Stimulated activated CD8-positive, alpha-beta memory T cell treated with anti-CD3 and anti-CD28 coated beads, Interleukin-2, amount 100 ng/mL, for 1 hour (primary cell): Measurements from ENCODE around the gene RAB24.
"Not testable (repeated sequence)": the region's sequence is repeated elsewhere in the genome, so short reads cannot be mapped to it uniquely, and the experiment has no call there.

ENCODE experiments used
- DNase-seq, 2 donors: peaks; one replicate each; pipeline ENCODE4 v3.0.0-alpha.2; 2020; ENCODE audit warnings: low read depth in 2 of 2

Gene RAB24

DNA sequence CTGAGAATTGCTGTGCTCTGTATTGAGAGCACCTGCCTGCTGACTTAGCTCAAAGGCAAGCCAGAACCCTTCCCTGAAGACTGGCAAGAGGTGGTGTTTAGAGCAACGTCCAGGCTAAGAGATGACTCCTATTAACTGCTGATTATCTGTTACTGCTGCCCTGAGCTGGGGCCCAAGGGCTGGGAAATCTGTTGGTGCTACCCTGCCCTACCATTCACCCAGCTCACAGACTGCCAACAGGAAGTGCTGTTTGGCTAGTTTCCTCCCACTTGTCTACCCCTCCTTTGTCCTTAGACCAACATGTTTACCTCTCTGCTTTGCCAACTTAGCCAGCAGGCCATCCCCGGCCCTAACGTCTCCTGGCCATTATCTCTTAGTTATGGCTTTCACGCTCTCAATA lies 6.9 kb downstream of the RAB24 start:
- DNase-seq, result no peak

DNA sequence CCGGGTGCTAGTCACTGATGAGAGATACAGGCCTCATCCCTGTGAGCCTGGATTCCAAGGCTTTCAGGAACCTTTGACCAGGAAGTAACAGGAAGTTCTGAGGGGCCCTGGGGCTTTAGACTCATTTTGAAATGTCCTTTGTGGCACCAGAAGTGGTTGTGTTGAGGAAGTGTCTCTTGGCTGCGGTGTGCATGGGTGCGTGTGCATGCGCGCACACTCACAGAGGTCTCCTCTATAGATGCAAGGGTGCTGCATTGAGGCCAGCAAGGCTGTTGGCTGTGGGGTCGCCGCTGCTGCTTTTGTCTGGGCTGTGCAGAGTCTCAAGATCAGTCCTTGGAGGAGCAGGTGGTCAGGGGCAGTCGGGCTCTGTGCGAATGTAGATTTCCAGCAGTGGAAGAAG lies 7.6 kb downstream of the RAB24 start:
- DNase-seq, result no peak

DNA sequence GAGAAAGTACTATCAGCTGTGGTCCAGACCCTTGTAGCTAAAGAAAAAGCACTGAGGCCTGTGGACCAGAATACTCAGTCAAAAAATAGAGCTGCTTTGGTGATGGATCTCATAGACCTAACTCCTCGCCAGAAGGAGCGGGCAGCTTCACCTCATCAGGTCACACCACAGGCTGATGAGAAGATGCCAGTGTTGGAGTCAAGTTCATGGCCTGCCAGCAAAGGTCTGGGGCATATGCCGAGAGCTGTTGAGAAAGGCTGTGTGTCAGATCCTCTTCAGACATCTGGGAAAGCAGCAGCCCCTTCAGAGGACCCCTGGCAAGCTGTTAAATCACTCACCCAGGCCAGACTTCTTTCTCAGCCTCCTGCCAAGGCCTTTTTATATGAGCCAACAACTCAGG lies 8.9 kb downstream of the RAB24 start:
- DNase-seq, result no peak

DNA sequence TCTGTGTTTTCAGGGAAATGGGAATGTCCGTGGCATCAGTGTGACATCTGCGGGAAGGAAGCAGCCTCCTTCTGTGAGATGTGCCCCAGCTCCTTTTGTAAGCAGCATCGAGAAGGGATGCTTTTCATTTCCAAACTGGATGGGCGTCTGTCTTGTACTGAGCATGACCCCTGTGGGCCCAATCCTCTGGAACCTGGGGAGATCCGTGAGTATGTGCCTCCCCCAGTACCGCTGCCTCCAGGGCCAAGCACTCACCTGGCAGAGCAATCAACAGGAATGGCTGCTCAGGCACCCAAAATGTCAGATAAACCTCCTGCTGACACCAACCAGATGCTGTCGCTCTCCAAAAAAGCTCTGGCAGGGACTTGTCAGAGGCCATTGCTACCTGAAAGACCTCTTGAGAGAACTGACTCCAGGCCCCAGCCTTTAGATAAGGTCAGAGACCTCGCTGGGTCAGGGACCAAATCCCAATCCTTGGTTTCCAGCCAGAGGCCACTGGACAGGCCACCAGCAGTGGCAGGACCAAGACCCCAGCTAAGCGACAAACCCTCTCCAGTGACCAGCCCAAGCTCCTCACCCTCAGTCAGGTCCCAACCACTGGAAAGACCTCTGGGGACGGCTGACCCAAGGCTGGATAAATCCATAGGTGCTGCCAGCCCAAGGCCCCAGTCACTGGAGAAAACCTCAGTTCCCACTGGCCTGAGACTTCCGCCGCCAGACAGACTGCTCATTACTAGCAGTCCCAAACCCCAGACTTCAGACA lies 9.5 kb downstream of the RAB24 start:
- DNase-seq, result no peak

DNA sequence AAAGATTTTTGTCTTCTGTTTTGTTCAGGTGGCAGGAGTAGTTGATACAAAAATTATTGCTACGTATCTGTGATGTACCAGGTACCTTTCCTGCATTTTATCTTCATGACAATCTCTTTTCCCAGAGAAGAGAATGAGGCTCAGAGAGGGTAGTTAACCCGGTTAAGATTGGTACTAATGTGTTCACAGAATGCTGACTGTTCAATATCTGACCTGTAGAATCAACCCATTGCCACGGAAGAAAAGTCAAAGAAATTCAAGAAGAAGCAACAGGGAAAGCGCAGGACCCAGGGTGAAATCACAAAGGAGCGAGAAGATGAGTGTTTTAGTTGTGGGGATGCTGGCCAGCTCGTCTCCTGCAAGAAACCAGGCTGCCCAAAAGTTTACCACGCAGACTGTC lies 11.8 kb downstream of the RAB24 start:
- DNase-seq, result no peak

DNA sequence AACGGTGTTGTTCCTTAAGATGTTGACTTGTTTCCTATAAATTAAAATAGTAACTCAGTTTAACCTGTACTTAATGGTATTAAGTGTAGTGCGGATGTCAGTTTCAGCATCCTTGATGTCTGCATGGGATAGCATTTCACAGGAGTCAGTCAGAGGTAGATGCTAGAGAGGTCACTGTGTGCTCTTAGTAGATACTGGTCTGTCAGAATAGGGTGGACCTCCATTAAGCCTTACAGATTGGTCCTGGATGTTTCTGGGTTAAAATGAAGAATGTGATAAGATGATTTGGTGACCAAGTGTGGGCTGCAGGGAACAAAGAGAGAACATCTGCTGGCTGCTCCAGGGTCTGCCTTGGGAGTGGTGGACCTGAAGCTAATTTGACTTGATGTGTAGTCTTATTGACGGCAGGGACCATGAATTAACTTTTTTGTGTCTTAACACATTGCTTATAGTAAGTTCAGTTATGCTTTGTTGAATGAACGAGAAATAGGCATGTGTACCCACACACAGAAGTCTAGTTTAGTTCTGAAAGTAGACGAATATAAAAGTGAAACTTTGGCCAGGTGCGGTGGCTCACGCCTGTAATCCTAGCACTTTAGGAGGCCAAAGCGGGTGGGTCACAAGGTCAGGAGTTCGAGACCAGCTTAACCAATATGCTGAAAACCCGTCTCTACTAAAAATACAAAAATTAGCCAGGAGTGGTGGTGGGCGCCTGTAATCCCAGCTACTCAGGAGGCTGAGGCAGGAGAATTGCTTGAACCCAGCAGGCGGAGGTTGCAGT lies 12.5 kb downstream of the RAB24 start:
- DNase-seq, result no peak

DNA sequence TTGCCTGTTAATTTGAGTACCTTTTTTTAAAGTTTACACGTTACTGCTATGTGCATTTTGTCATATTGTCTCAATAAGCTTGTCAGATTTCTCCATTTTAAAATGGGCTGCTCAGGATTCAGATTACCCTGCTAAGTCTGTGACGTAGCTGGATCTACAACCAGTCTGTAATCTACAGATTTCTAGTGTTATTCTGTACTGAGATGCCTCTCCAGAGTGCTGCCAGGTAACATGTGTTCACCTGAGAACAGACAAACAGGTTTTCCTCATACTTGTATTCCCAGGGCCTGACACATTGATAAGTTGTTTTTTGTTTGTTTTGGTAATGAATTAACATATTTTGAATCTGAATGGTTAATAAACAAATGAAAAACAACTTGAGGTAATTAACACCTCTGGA lies 15.3 kb downstream of the RAB24 start:
- DNase-seq, result no peak

DNA sequence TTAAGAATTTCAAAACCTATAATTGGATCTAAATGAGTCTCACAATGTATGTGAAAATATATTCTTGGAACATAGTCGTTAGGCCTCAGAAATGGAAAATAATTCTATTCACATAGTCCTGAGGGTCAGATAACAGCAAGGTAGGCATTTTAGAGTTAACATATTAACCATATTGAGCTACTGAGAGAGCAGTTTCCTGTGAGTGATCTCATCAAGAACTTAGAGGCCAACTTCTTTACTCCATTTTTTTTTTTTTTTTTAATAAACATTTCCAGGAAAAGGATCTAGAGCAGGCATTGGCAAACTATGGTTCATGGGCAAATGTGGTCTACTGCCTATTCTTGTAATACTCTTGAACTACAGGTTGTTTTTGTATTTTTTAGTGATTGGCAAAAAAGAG lies 26.6 kb downstream of the RAB24 start:
- no peak for DNase-seq

DNA sequence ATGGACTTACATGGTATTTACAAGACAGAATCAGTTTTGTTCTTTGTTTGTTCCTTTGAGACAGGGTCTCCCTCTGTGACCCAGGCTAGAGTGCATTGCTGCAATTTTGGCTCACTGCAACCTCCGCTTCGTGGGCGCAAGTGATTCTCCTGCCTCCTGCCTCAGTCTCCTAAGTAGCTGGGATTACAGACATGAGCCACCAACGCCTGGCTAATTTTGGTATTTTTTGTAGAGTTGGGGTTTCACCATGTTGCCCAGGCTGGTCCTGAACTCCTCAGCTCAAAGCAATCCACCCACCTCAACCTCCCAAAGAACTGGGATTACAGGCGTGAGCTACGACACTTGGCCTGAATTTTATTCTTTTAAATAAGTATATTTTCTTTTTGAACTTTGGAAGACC lies 27.6 kb downstream of the RAB24 start:
- DNase-seq, result no peak

DNA sequence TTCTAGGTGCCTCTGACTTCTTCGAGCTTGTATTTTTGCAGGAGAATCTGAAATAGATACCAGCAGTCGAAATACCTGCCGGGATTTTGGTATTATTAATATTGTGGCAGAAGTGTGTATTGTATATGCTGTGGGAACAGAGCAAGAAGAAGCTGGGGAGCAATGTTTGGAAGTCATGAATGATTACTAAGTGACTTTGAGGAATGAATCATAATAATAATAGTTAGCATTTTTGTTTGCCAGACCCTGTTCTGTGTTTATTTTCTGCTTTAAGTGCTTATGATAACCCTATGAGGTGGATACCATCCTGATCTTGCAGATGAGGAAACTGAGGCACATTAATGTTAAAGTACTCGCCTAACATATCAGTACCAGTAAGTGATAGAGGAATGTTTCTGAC lies 32.4 kb downstream of the RAB24 start:
- no peak for DNase-seq

DNA sequence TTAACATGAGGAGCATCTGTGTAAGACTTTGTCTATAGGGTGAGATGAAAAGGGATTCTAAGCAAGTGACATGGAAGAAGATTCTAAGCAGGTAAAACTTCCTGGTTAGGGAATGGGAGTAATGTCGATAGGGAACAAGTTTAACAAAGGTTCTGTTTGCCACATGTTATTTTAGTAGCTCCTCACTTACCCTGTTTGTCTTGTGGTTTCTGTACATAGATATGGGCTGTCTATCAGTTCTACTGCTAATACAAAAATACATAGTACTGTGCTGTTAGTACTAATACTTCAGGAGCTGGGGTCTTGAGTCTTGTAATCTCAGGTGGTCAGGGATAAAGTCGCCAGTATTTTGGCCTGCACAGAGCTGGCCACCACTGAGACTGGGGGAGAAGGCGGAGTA lies 32.9 kb downstream of the RAB24 start:
- DNase-seq, result no peak

DNA sequence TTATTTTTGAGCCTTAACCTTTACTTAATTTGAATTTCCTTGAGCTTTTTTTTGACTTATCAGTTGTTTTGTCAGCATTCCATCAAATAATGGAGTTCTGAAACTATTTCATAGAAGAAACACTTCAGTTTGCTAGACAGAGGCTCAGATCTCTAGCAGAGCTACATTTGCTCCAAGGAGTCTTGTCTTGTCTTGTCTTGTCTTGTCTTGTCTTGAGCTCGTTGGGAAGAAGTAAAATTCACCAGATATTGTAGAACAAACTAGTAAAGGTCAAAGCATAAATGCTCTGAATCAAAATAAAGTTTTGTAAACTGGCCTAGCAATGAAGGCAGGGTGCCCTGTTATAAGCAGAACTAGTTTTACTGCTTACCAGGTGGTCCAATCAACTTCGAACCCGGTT lies 33.5 kb downstream of the RAB24 start:
- DNase-seq, result no peak

DNA sequence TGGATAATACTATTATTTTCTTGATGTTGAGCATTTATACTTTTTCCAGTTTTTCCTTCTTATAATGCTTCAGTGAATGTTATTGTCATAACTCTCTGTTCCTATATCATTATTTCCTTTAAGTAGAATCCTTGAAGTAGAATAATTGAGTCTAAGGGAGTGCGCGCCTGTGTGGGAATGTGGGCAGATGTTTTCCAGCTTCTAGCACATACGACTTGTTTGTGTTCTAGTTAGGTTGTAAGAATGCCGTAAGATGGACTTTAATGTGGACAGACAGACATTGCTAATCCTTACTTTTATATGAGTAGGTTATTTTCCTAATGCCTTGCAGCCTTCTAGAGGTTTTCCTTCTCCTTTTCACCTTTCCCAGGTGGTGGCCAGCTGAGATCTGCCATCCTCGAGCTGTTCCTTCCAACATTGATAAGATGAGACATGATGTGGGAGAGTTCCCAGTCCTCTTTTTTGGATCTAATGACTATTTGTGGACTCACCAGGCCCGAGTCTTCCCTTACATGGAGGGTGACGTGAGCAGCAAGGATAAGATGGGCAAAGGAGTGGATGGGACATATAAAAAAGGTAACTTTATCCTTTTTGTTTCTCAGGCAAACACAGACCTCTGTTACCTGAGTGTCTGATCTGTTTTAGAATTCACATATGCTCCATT lies 34.2 kb downstream of the RAB24 start:
- no peak for DNase-seq

DNA sequence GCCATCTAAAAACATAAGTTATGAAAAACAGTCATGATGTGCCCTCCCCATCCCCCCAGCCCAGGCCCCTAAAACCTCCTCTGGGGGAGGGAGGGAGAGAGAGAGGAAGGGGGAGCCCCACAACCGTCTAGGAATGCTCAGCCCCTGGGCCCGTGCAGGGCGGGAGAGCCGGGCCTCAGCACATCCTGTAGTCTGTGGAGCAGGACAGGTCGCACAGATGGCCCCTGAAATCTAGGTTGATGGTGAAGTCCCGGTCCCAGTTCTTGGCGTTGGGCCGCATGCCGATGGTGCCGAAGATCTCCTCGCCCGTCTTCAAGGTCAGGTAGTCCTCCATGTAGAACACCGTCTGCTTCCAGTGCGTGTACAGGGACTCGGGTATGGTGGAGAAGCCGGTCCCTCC lies 38.1 kb downstream of the RAB24 start:
- DNase-seq, result no peak

DNA sequence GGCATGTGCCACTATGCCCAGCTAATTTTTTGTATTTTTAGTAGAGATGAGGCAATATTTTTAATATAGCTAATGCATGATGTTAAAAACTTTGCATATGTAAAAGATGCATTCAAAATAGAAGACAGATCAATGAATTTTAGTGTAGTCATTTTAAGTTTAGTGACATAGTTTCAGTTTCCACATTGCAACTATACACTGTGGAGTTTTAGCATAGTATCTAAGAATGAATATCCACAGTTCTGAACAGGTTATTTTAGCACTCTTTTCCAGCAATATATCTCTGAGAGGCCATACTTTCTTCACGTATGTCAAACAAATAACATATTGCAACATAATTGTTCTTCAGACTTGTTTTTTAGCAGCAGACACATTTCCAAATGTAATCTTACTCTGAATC lies 39.3 kb downstream of the RAB24 start:
- DNase-seq, result no peak

DNA sequence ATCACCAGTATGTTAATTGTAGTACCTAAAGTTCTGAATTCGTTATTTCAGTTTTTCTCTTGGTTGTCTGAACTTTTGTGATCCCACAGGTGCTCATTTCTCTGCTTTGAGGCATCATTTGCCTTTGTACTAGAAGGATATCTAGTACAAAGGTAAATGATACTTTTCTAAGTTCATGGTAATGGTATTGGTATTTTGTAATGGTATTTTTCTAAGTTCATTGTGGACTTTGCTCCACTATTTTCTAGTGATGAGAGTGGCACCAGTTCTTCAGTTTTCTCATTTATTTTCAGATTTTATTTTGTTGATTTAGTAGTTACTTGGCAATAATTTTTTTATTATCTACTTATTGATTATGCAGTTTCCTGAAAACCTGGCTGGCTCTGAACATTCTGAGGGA lies 42.0 kb downstream of the RAB24 start:
- no peak for DNase-seq

DNA sequence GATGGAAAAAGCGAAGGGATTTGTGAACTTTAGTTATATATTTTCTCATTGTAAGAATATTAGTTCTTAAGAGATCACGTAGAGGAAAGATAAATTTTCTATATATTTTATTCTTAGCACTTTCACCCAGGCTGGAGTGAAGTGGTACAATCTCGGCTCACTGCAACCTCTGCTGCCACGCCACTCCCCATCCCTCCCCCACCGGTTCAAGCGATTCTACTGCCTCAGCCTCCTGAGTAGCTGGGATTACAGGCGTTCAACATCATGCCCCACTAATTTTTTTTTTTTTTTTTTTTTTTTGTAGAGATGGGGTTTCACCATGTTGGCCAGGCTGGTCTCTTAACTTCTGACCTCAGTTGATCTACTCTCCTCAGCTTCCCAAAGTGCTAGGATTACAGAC lies 42.6 kb downstream of the RAB24 start:
- DNase-seq, result no peak

DNA sequence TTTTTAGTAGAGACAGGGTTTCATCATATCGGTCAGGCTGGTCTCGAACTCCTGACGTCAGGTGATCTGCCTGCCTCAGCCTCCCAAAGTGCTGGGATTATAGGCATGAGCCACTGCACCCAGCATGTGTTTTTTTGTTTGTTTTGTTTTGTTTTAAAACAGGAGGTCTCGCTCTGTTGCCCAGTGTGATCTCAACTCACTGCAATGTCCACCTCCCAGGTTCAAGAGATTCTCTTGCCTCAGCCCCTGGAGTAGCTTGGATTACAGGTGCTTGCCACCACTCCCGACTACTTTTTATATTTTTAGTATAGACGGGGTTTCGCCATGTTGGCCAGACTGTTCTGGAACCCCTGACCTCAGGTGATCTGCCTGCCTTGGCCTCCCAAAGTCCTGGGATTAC lies 44.8 kb downstream of the RAB24 start:
- not testable (repeated sequence) for DNase-seq

DNA sequence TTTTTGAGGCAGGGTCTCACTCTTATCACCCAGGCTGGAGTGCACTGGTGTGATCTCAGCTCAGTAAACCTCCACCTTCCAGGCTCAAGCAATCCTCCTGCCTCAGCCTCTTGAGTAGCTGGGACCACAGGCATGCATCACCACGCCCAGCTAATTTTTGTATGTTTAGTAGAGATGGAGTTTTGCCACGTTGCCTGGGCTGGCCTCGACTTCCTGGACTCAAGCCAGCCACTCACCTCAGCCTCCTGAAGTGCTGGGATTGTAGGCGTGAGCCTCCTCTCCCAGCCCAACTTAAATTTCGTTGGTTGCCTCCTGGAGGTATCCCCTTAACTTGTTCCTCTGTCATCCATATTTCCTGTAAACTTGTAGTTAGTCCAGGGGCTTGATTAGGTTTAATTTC lies 47.2 kb downstream of the RAB24 start:
- DNase-seq, result no peak

DNA sequence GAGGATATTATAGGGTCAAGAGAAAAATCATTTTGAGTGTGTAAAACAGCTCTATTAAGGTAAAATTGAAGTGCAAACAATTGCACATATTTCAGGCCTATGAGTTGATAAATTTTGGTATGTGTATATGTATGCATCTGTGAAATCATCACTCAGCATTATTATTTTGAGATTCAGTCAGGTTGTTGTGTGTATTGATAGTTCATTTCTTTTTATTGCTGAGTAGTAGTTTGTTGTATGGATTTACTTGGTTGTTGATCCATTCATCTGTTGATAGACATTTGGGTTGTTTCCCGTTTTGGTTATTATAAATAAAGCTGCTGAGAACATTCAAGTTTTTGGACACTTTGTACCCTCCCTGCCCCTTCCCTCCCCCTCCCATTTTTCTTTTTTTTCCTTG lies 50.3 kb downstream of the RAB24 start:
- DNase-seq, result no peak
